Measurements from ENCODE around the gene MAFG. TPM values are rescaled to one million over a fixed set of nuclear protein-coding genes. Genes with fewer than 3 reads are reported as not detected.
A peak's percentile ranks its signal among the peaks of the same experiment; 100 is the strongest.

MAFG gene
- total RNA-seq, 2 experiments from 2014 or later: 15.8 to 20.2 TPM

- Mint-ChIP-seq H3K27me3 (no peaks in the 10 kb centered on the region), H3K9me3 (no peaks in the 10 kb centered on the region), H3K4me3 (no peak overlapping the region), H3K36me3 (ENCODE audit: low read depth) (peaks cover 29% of the 10 kb centered on the region), H3K27ac (peak overlapping the region; percentile 9), H3K4me1 (peaks cover 33% of the 10 kb centered on the region)
- ChIA-PET POLR2A (no interaction called here), CTCF (interaction anchor here (1.1 to 3.7 kb wide), 3 partner anchors 14 to 73 kb away, joined by 3 to 15 read pairs (median 5); partner anchors contain the start of gene MAFG)
- no peak for DNase-seq
Observed at GRCh38 chr17:81912441-81913309, 14.9 kb downstream of the MAFG start.

DNA sequence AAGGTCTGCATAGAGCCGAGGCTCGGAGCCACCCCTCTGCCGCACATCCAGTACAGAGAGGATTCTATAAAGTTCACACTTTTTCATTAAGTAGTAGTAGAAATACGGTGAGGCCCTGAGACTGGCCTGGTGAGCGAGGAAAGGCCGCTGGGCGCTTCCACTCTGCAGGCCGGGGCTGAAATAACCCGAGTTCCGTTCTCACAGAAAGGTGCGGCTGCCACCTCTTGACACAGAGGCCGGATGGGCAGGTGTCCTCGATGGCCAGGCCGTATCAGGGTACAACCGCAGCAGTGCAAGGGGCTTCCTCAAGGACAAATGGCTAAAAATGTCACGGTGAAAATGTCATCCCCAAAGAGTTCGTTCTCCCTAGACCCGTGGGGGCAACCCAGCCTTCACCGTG, 15.6 kb downstream of the MAFG start:
- Mint-ChIP-seq H3K4me1 (peaks cover 28% of the 10 kb centered on the region), H3K4me3 (peak overlapping the region; percentile 63), H3K36me3 (ENCODE audit: low read depth) (peaks cover 23% of the 10 kb centered on the region), H3K9me3 (no peaks in the 10 kb centered on the region), H3K27ac (peak overlapping the region; percentile 62), H3K27me3 (no peaks in the 10 kb centered on the region)
- no peak for DNase-seq
- POLR2A ChIA-PET: no interaction called here
- CTCF ChIA-PET: interaction anchor here (1.3 to 3.7 kb wide), 2 partner anchors 15 to 72 kb away, joined by 5 to 15 read pairs; partner anchors contain the start of gene MAFG

DNA sequence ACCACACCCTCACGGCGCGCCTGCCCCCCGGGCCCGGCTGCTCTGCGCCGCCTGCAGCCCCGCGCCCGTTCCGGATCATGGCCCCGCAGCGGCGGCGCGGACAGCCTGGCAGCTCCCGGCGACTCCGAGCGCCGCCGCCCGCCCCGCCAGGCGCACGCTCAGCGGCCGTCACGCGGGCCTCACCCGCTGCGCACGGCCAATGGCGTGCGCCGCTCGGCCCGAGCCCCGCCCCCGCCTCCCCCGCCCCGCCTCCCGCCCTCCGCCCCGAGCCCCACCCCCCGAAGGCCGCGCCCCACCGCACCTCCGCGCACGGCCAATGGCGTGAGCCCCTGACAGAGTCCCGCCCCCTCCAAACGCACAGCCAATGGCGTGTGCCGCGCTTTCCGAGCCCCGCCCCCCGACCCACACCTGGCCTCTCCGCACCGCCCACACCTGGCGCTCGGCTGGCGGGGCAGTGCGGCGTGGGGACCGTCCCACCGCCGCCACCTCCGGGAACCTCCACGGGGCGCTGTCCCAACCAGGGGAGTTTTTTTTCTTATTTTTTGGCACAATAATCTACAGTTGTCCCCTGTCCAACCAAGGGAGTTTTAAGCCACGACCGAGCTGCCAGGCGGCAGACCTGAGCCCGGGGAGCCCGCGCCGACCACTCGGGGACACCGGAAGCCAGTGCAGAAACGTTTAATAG, 16.1 kb downstream of the MAFG start, which contains the start of gene PCYT2:
Gene PCYT2, minus strand, starts transcription at position 123 of the 685 bp plus-strand sequence. Its CDS starts 44 bp downstream, at position 79.
- H3K9me3 Mint-ChIP-seq: no peaks in the 10 kb centered on the region
- peaks cover 23% of the 10 kb centered on the region for H3K4me1 Mint-ChIP-seq
- CTCF ChIA-PET: interaction anchor here (1.3 to 3.7 kb wide), 2 partner anchors 15 to 71 kb away, joined by 5 to 15 read pairs; partner anchors contain the start of gene MAFG
- peak within 1 kb of the TSS; percentile 88 for H3K4me3 Mint-ChIP-seq
- POLR2A ChIA-PET: no interaction called here
- peak; percentile 93 for DNase-seq
- H3K36me3 Mint-ChIP-seq (ENCODE audit: low read depth): peaks cover 21% of the 10 kb centered on the region
- peak within 1 kb of the TSS; percentile 81 for H3K27ac Mint-ChIP-seq
- no peaks in the 10 kb centered on the region for H3K27me3 Mint-ChIP-seq

GRCh38 chr17:81910840-81911276, 16.7 kb downstream of the MAFG start:
- peak overlapping the region; percentile 88 for H3K4me3 Mint-ChIP-seq
- no peaks in the 10 kb centered on the region for H3K9me3 Mint-ChIP-seq
- POLR2A ChIA-PET: no interaction called here
- H3K27ac Mint-ChIP-seq: no peak overlapping the region
- H3K4me1 Mint-ChIP-seq: peaks cover 19% of the 10 kb centered on the region
- CTCF ChIA-PET: interaction anchor here (0.8 to 3.7 kb wide), 2 partner anchors 9 to 16 kb away, joined by 3 to 15 read pairs; partner anchors contain the start of gene MAFG
- peak; percentile 21 for DNase-seq
- H3K36me3 Mint-ChIP-seq (ENCODE audit: low read depth): peaks cover 17% of the 10 kb centered on the region
- no peaks in the 10 kb centered on the region for H3K27me3 Mint-ChIP-seq

DNA sequence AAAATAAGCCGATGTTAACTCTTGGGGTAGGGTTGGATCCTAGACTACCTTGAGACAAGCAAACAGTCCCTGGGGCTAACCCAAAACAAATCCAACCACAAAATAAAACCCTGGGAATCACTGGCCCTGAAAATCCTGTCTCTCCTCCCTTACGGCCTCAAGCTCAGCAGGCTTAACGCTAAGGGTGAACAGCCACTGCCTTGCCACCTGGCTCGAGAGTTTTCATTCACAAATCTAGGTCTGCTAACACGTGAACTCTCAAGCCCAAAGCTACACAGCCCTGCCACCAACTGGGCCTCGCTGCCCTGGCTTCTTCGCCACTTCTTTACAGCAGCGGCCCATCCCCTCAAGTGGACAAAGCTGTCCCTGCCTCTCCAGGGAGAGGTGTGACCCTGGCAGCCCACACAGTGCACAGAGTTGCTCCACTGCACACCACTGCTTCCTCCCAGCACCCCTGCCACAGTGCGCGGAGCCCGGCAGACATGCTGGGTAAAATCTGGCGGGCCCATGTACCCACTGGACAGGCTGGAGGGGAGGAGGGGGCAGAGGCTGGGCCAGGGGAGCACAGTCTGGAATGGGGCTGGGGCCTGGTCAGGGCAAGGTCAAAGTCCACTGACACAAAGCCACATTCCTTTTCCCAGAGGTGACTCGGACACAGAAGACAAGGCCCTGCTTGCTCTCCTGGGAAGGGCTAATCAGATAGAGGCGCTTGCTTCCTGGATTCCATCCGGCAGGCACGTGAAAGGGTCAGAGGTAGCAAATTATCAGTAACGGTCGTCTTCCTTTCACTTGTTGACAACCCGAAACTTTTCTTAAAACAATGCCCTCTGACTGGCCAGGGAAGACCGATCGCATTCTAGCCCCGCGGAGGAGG, 17.3 kb downstream of the MAFG start:
- H3K36me3 Mint-ChIP-seq (ENCODE audit: low read depth): peaks cover 14% of the 10 kb centered on the region
- H3K27me3 Mint-ChIP-seq: no peaks in the 10 kb centered on the region
- H3K9me3 Mint-ChIP-seq: no peaks in the 10 kb centered on the region
- peaks cover 17% of the 10 kb centered on the region for H3K4me1 Mint-ChIP-seq
- CTCF ChIA-PET: interaction anchor here (0.8 to 3.7 kb wide), 4 partner anchors 10 to 208 kb away, joined by 3 to 15 read pairs (median 4); partner anchors contain the start of gene MAFG
- peak overlapping the region; percentile 88 for H3K4me3 Mint-ChIP-seq
- no peak for DNase-seq
- peak overlapping the region; percentile 81 for H3K27ac Mint-ChIP-seq
- POLR2A ChIA-PET: no interaction called here

- Mint-ChIP-seq H3K4me1 (peaks cover 15% of the 10 kb centered on the region), H3K9me3 (no peaks in the 10 kb centered on the region), H3K27ac (no peak overlapping the region), H3K27me3 (no peaks in the 10 kb centered on the region), H3K4me3 (no peak overlapping the region), H3K36me3 (ENCODE audit: low read depth) (peaks cover 10% of the 10 kb centered on the region)
- DNase-seq: no peak
- ChIA-PET CTCF (interaction anchor here (0.6 to 1.2 kb wide), 3 partner anchors 17 to 600 kb away, joined by 3 to 4 read pairs (median 3); no protein-coding TSS in a partner anchor), POLR2A (no interaction called here)
Observed at GRCh38 chr17:81909231-81909630, 18.3 kb downstream of the MAFG start.

- ChIA-PET POLR2A (no interaction called here), CTCF (interaction anchor here (1.2 kb wide), 1 partner anchor 207 kb away, joined by 3 read pairs; no protein-coding TSS in a partner anchor)
- DNase-seq: no peak
- H3K27ac Mint-ChIP-seq: no peak overlapping the region
- peaks cover 15% of the 10 kb centered on the region for H3K4me1 Mint-ChIP-seq
- H3K9me3 Mint-ChIP-seq: no peaks in the 10 kb centered on the region
- no peaks in the 10 kb centered on the region for H3K27me3 Mint-ChIP-seq
- H3K36me3 Mint-ChIP-seq (ENCODE audit: low read depth): peaks cover 9% of the 10 kb centered on the region
- no peak overlapping the region for H3K4me3 Mint-ChIP-seq
Observed at GRCh38 chr17:81908793-81909192, 18.7 kb downstream of the MAFG start.

GRCh38 chr17:81907219-81908145, 20.1 kb downstream of the MAFG start:
- Mint-ChIP-seq H3K27ac (no peak overlapping the region), H3K9me3 (no peaks in the 10 kb centered on the region), H3K4me3 (no peak overlapping the region), H3K27me3 (peaks cover 3% of the 10 kb centered on the region), H3K4me1 (peaks cover 8% of the 10 kb centered on the region), H3K36me3 (ENCODE audit: low read depth) (no peaks in the 10 kb centered on the region)
- no peak for DNase-seq
- CTCF ChIA-PET: interaction anchor here (0.6 to 0.7 kb wide), 2 partner anchors 19 to 841 kb away, joined by 3 read pairs; no protein-coding TSS in a partner anchor
- POLR2A ChIA-PET: no interaction called here

DNA sequence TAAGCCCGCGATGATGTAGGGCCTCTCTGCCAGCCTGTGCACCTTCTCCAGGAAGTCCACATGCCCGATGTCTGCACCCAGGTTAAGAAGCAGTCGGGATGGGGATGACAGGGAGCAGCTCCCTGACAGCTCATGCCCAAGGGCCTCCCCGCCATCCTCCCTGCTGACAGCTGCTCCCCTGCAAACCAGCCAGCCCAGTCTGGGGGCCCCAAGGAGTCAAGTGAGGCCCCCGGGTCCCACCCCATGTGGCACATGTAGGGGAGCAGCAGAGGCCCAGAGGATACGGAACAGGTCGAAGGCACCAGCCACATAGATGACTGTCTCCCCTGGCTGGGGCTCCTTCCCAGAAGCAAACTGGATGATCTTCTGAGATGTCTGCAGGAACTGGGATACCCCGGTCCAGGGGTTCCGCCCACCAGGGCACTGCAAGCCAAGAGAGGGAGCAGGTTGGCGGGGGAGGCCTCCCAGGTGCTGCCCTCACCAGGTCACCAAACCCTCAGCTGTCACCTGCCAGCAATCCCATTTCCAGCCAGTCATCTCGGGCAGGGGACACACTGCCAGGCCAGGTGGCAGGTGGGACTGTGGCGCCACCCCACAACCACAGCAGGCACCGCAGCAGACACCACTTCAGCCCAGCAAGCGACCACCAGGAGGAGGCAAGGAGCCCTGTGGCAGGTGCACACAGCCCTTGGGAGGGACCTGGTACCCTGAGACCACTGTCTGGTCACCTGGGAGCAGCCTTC, 20.9 kb downstream of the MAFG start:
- no peaks in the 10 kb centered on the region for H3K36me3 Mint-ChIP-seq (ENCODE audit: low read depth)
- peaks cover 3% of the 10 kb centered on the region for H3K27me3 Mint-ChIP-seq
- H3K4me1 Mint-ChIP-seq: peaks cover 8% of the 10 kb centered on the region
- CTCF ChIA-PET: interaction anchor here (0.6 kb wide), 1 partner anchor 53 kb away, joined by 3 read pairs; no protein-coding TSS in a partner anchor
- no peak overlapping the region for H3K4me3 Mint-ChIP-seq
- no peak overlapping the region for H3K27ac Mint-ChIP-seq
- DNase-seq: no peak
- no peaks in the 10 kb centered on the region for H3K9me3 Mint-ChIP-seq
- POLR2A ChIA-PET: no interaction called here

DNA sequence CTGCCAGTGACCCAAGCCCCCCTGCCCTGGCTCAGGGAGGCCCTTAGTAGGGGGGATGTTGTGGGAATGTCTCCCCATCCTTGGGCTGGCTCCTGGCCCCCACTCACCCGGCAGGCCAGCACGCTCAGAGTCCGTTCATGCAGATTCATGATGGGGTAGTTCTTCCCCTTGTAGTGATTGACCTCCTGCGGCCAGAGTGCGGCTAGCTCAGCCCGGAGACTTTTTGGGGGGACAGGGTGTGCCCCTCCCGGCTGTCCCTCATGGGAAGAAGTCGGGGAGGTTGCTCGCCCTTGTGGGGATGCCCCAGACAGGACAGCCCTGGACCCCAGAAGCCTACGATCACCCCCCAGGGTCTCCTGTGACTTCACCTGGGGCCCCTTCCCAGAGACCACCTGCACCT, 21.5 kb downstream of the MAFG start:
- Mint-ChIP-seq H3K4me1 (peaks cover 11% of the 10 kb centered on the region), H3K27me3 (peaks cover 7% of the 10 kb centered on the region), H3K36me3 (ENCODE audit: low read depth) (peaks cover 3% of the 10 kb centered on the region), H3K27ac (no peak overlapping the region), H3K9me3 (no peaks in the 10 kb centered on the region), H3K4me3 (no peak overlapping the region)
- ChIA-PET CTCF (interaction anchor here (0.6 kb wide), 1 partner anchor 54 kb away, joined by 3 read pairs; no protein-coding TSS in a partner anchor), POLR2A (no interaction called here)
- DNase-seq: no peak

DNA sequence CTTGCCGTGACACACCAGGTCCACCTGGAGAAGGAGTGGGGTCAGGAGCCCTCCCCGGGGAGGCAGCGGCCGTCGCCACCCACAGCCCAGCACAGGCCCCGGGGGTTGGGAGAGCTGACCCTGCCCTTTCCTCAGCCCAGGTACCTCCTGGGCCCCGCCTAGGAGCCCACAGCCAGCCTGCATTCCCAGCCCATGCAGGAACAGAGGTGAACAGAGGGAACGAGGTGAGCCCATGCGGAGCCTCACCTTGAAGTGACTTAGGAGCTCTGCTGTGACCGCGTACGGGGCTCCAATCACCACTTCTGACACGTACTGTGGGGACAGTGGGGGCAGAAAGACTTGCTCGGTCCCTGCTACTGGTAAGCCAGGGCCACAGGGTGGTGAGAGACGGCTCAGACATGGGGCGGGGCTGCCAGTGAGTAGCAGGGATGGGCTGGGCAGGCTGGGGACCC, 22.1 kb downstream of the MAFG start:
- H3K27me3 Mint-ChIP-seq: peaks cover 9% of the 10 kb centered on the region
- H3K9me3 Mint-ChIP-seq: no peaks in the 10 kb centered on the region
- H3K27ac Mint-ChIP-seq: no peak overlapping the region
- H3K36me3 Mint-ChIP-seq (ENCODE audit: low read depth): peaks cover 3% of the 10 kb centered on the region
- H3K4me3 Mint-ChIP-seq: no peak overlapping the region
- ChIA-PET CTCF (no interaction called here), POLR2A (no interaction called here)
- DNase-seq: no peak
- peaks cover 14% of the 10 kb centered on the region for H3K4me1 Mint-ChIP-seq
